Measurements from ENCODE around the gene ORAI3.

- TF ChIP-seq CTCF (IDR thresholded peaks at IDR 0.05) = no peak
- no peak for TF ChIP-seq POLR2A (IDR thresholded peaks at IDR 0.05)
- TF ChIP-seq POLR2AphosphoS5 (IDR thresholded peaks at IDR 0.05) = no peak
- no peak for TF ChIP-seq EP300 (IDR thresholded peaks at IDR 0.05)
These were observed 24.6 kb upstream of the ORAI3 start for GRCh38 chr16:30924076-30924912.

All from upper lobe of left lung (tissue), 4 donors.